GM21528 (cell line): ENCODE measurements around the gene ACOXL.

Source experiments
- ATAC-seq: cut with Tn5 transposase; IDR thresholded peaks from one replicate; pipeline ENCODE4 v1.9.1; 2021; ENCODE audit warnings: mild to moderate bottlenecking, moderate library complexity; ENCODE audit not compliant: unreplicated experiment, low FRiP score

ACOXL gene

GRCh38 chr2:110903548-110903947, 171.2 kb downstream of the ACOXL start:
- ATAC-seq = no peak

- ATAC-seq = no peak
Measured at GRCh38 chr2:110904116-110904778, 171.9 kb downstream of the ACOXL start.

GRCh38 chr2:110904779-110905148, 172.4 kb downstream of the ACOXL start:
- no peak for ATAC-seq

DNA sequence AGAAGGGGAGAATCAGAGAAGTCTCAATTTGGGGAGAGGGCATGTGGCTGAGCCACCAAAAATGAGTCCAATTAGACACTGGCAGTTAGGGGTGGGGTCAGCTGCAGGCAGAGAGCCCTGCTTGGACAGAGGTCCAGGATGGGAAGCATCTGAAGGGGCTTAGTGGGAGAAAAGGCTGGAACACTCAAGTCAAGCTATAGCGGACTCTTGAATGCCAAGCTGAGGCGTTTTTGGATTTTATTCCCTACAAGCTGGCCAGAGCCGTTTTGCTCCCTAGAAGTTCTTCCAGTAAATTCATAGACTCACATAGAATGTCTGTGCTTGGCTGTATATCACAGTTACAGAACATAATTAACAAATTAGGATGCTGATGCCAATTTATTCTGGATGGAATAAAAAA, 172.8 kb downstream of the ACOXL start:
- no peak for ATAC-seq

GRCh38 chr2:110906613-110907298, 174.4 kb downstream of the ACOXL start:
- no peak for ATAC-seq

DNA sequence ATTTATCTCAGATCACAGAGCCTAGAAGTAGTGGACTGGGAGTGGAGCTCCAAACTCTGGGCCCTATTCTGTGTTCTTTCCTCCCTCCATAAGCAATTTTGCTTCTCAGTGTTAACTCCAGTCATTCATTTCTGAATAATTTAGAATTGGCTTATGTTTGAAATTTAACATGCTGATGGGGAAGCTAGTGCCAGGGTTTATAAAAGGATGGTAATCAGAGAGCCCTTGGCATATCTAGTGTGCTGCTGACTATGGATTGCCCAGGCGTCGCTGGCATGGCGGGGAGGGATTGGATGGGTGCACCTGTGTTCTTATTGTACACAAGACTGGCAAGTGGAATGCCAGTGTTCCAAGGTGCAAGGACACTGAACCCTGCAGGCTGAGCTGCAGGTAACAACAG, 177.1 kb downstream of the ACOXL start:
- ATAC-seq = no peak

- no peak for ATAC-seq
Measured at GRCh38 chr2:110910423-110910822, 178.1 kb downstream of the ACOXL start.

DNA sequence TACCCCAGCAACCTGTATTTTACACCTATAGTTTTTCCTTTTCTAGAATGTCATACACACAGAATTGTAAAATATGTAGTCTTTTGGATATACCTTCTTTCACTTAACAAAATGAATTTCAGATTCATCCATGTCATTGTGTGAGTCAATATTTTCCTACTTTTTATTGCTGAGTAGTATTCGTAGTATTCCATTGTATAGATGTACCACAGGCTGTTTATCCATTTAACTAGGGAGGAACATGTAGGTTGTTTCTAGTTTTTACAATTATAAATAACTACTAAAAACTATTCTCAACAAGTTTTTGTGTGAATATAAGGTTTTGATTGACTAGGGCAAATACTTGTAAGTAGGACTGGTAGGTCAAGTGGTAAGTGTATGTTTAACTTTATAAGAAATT, 187.4 kb downstream of the ACOXL start:
- no peak for ATAC-seq

GRCh38 chr2:110925479-110925878, 193.1 kb downstream of the ACOXL start:
- ATAC-seq = no peak

DNA sequence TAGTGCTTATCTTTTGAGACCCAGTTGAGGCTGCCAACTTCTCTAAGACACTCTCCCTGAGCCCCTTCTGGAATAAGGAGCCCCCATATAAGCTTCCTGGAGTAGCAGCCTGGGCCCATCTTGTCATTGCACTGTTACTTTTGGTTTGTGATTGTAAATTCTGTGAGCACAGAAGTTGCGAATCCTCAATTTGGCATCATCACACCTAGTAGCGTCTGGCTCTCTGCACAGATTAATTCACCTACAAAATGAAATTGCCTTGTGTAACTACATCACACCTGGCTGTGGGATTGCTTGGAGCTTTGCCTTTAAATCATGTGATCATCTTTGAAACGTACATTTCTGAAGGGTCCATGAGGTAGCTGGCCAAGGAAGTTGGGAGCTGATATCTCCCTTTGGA, 195.2 kb downstream of the ACOXL start:
- no peak for ATAC-seq

DNA sequence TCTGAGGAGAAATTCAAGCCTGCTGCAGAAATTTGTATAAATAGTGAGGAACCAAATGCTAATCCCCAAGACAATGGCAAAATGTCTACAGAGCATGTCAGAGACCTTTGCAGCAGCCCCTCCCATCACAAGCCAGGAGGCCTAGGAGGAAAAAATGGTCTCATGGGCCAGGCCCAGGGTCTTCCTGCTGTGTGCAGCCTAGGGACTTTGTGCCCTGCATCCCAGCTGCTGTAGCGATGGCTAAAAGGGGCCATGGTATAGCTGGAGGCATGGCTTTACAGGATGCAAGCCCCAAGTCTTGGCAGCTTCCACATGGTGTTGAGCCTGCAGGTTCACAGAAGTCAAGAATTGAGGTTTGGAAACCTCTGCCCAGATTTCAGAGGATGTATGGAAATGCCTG, 197.2 kb downstream of the ACOXL start:
- ATAC-seq = no peak

DNA sequence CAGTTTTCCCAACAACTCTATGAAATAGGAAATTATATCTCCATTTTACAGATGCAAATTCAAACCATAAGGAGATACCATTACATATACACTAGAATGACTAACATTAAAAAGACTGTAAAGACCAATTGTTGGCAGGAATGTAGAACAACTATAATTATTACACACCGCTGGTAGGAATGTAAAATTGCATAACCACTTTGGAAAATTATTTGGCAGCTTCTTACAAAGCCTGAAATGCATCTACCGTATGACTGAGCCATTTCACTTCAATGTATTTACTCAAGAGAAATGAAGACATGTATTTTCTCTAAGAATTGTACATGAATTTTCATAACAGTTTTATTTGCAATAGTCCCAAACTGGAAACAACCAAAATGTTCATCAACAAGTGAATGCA, 199.3 kb downstream of the ACOXL start:
- ATAC-seq = no peak

DNA sequence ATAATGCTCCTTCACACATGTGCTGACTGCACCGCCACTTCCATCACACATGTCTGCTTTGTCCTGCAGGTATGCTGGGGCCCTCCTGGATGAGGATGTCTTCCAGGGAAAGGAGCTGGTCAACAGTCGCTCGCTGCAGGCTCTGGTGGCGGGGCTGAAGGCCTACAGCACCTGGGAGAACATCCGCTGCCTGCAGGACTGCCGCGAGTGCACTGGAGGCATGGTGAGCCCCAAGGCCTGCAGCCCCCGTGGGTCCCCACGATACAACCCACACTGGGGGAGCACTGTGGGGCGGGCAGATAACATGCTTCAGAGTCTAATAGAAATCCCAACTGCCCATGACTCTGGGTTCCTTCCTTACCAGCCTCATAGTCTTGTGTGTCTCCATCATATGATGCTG, 201.0 kb downstream of the ACOXL start:
- ATAC-seq = no peak

DNA sequence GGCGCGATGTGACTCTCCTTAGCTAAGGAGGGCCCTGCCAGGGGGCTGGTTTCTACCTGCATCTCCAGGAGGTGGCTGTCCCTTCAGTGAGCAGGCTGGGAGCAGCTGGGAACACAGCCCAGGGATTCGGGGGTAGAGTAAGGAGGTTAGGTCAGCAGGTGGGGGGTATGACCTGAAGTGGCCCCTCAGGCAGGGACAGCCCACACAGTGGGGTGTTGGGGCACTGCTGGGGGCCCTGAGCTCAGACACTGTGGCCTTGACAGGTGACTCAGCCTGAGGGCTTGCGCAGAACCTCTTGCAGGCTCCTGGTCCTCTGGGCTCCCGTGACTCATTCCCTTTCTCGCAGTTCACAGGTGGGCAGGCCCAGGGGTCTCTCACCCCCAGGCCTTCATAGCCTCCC, 202.6 kb downstream of the ACOXL start:
- ATAC-seq = no peak

- no peak for ATAC-seq
Measured at GRCh38 chr2:110940376-110940910, 208.1 kb downstream of the ACOXL start.

- no peak for ATAC-seq
Measured at GRCh38 chr2:110941226-110941625, 208.9 kb downstream of the ACOXL start.

- no peak for ATAC-seq
Measured at GRCh38 chr2:110943070-110943634, 210.8 kb downstream of the ACOXL start.

DNA sequence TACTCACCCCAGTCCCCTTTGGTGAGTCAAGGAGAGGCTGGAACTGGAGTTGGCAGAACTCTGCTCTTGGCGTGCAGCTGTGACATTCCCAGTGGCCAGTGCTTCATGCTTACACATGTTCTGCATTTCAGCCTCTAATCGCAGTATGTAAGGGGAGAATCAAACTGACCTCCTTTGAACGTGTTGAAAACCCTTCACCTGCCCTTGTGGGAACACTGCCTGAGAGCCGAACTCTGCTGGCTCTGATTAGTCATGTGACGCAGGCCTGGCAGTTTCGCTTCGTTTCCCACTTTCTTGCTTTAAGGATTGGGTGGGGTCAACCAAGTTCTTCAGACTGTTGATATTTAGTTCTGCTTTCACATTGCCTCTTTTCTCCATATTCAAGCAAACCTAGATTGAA, 214.5 kb downstream of the ACOXL start:
- no peak for ATAC-seq

DNA sequence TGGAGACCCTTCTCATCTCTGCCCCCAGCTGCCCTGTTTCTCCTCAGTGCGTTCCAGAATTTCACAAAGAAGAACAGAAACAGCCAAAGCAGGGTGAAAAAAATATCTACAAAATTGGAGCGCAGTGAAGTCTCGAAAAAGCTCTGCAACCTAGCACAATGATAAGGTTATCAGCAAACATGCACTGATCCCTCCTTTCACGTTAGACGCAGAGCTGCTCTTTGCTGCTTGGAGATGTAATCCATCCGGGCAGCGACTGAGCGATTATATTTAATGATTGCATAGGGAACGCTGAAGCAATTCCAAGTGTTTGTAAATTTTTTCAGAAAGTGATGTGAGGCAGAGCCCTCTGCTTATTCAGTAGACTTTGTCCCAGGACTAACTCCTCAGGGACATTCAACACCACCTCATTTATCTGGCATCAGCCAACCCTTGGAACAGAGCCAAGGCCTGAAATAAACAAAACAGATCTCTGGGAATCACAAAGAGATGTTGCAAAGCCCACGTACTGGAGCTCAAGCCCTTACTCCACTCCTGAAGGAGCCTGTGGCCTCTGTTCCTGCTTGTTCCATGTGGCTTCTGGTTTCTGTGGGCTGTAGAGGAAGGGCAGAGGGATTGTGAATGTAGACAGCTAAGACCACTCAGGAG, 215.8 kb downstream of the ACOXL start:
- no peak for ATAC-seq

- no peak for ATAC-seq
Measured at GRCh38 chr2:110950281-110950680, 217.9 kb downstream of the ACOXL start.

DNA sequence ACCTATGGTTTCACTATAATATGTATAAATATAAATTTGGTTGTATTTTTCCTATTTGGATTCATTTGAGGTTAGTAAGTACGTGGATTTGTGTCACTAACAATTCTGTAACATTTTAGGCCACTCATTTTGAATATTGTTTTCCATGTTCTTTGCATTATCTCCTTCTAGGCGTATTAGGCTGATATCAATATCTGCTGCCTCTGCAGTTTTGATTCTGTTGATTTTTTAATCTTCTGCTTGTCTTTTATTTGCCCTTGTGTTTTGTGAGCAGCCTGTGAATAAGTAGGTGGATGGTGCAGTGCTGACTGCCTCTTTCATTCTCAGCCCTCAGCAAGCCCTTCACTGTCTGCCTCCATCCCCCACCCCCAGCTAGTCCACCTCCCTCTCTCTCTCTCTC, 222.7 kb downstream of the ACOXL start:
- no peak for ATAC-seq
